MCF 10A (cell line): Measurements from ENCODE around the gene ECEL1. TPM values are rescaled to one million over a fixed set of nuclear protein-coding genes. Genes with fewer than 3 reads are reported as not detected.

Experiments used
- BruUV-seq: library from RNA; stranded (reverse); fragments of 400-500 nt; replicated peaks from 2 replicates; lab custom pipeline; 2021; lab: Mats Ljungman, UMichigan
- CTCF ChIA-PET: fragments of 300-600 bp; sonication (Branson Sonifier 250); formaldehyde crosslinking; extraction: SDS; loops from one replicate; lab custom pipeline; 2021; ENCODE audit warnings: antibody characterized with exemption, inconsistent platforms; lab: Yijun Ruan, JAX
- POLR2A ChIA-PET: fragments of 300-600, 350-650 bp; sonication (Branson Sonifier 250); formaldehyde crosslinking; extraction: SDS; loops from one replicate; lab custom pipeline; 2020; ENCODE audit warnings: antibody characterized with exemption, inconsistent platforms; lab: Yijun Ruan, JAX
- DNase-seq: peaks from one replicate; pipeline ENCODE4 v3.0.0-alpha.2; 2018; ENCODE audit not compliant: unreplicated experiment
- H3K27ac Mint-ChIP-seq: one replicate; pipeline ENCODE4 v1.8.0; 2022; ENCODE audit warnings: mild to moderate bottlenecking, low read depth, mixed read lengths; ENCODE audit not compliant: unreplicated experiment
- H3K27me3 Mint-ChIP-seq: one replicate; pipeline ENCODE4 v1.8.0; 2022; ENCODE audit warnings: mixed read lengths; ENCODE audit not compliant: insufficient read depth, unreplicated experiment
- H3K36me3 Mint-ChIP-seq: one replicate; pipeline ENCODE4 v1.8.0; 2022; ENCODE audit warnings: mild to moderate bottlenecking, moderate library complexity, mixed read lengths; ENCODE audit not compliant: insufficient read depth, unreplicated experiment
- H3K4me1 Mint-ChIP-seq: one replicate; pipeline ENCODE4 v1.8.0; 2022; ENCODE audit warnings: mixed read lengths; ENCODE audit not compliant: insufficient read depth, unreplicated experiment
- H3K4me3 Mint-ChIP-seq: one replicate; pipeline ENCODE4 v1.8.0; 2022; ENCODE audit warnings: mild to moderate bottlenecking, moderate library complexity, mixed read lengths; ENCODE audit not compliant: unreplicated experiment
- H3K9me3 Mint-ChIP-seq: one replicate; pipeline ENCODE4 v1.8.0; 2022; ENCODE audit warnings: mixed read lengths; ENCODE audit not compliant: unreplicated experiment
- CTCF ChIP-seq: fragments of 200-600 bp; IDR thresholded peaks from one replicate; pipeline ENCODE4 v1.8.0; 2022; ENCODE audit warnings: antibody characterized with exemption, mild to moderate bottlenecking; ENCODE audit not compliant: unreplicated experiment
- intact Hi-C: fragments of 100-400 bp; cut with micrococcal nuclease; formaldehyde crosslinking; loops from 2 replicates; pipeline ENCODE4 v1.14.1; 2022
- total RNA-seq: library from RNA; stranded (reverse); gene quantifications from 2 replicates; pipeline ENCODE4 v1.2.3, GENCODE V29; 2022

The ECEL1 gene
- total RNA-seq, 1 experiment from 2014 or later: not detected

GRCh38 chr2:232512602-232513001 lies 25.0 kb upstream of the ECEL1 start:
- H3K27me3 Mint-ChIP-seq: no peaks in the 10 kb centered on the region
- H3K9me3 Mint-ChIP-seq: no peaks in the 10 kb centered on the region
- no peaks in the 10 kb centered on the region for H3K4me1 Mint-ChIP-seq
- no TSS peak for BruUV-seq
- H3K27ac Mint-ChIP-seq: no peak overlapping the region
- intact Hi-C loops: no loop called here
- ChIA-PET POLR2A (no interaction called here), CTCF (interaction anchor here (0.5 to 1.6 kb wide), 2 partner anchors 144 to 606 kb away, joined by 3 to 6 read pairs; no protein-coding TSS in a partner anchor)
- H3K4me3 Mint-ChIP-seq: no peak overlapping the region
- TF ChIP-seq CTCF: no peak
- DNase-seq: no peak
- no peaks in the 10 kb centered on the region for H3K36me3 Mint-ChIP-seq

GRCh38 chr2:232511336-232511890 lies 23.8 kb upstream of the ECEL1 start:
- DNase-seq: no peak
- ChIA-PET CTCF (interaction anchor here (2.1 kb wide), 1 partner anchor 12 kb away, joined by 10 read pairs; no protein-coding TSS in a partner anchor), POLR2A (no interaction called here)
- no peak for TF ChIP-seq CTCF
- Mint-ChIP-seq H3K4me1 (no peaks in the 10 kb centered on the region), H3K9me3 (no peaks in the 10 kb centered on the region), H3K36me3 (no peaks in the 10 kb centered on the region), H3K4me3 (no peak overlapping the region), H3K27me3 (no peaks in the 10 kb centered on the region), H3K27ac (no peak overlapping the region)
- BruUV-seq: no TSS peak
- intact Hi-C loops: no loop called here

GRCh38 chr2:232508251-232508650 lies 20.6 kb upstream of the ECEL1 start:
- Mint-ChIP-seq H3K27me3 (peaks cover 29% of the 10 kb centered on the region), H3K9me3 (no peaks in the 10 kb centered on the region), H3K36me3 (no peaks in the 10 kb centered on the region), H3K27ac (no peak overlapping the region), H3K4me1 (no peaks in the 10 kb centered on the region), H3K4me3 (no peak overlapping the region)
- TF ChIP-seq CTCF: no peak
- no peak for DNase-seq
- CTCF ChIA-PET: interaction anchor here (1.1 kb wide), 1 partner anchor 61 kb away, joined by 5 read pairs; no protein-coding TSS in a partner anchor
- no TSS peak for BruUV-seq
- intact Hi-C loops: no loop called here
- POLR2A ChIA-PET: no interaction called here

GRCh38 chr2:232506709-232507108 lies 19.1 kb upstream of the ECEL1 start:
- Mint-ChIP-seq H3K27ac (no peak overlapping the region), H3K9me3 (no peaks in the 10 kb centered on the region), H3K4me1 (no peaks in the 10 kb centered on the region), H3K4me3 (no peak overlapping the region), H3K27me3 (peaks cover 30% of the 10 kb centered on the region), H3K36me3 (no peaks in the 10 kb centered on the region)
- ChIA-PET POLR2A (no interaction called here), CTCF (no interaction called here)
- DNase-seq: no peak
- no peak for TF ChIP-seq CTCF
- no TSS peak for BruUV-seq
- intact Hi-C loops: no loop called here
